Heart right ventricle (tissue), 16 donors: ENCODE results near the gene VWC2. TPM values are rescaled to one million over a fixed set of nuclear protein-coding genes. Genes with fewer than 3 reads are reported as not detected.
A peak's percentile ranks its signal among the peaks of the same experiment; 100 is the strongest.

Experiments used
- ATAC-seq, 8 donors: fragments of 200-7000 bp; cut with Tn5 transposase; one replicate each; pipeline ENCODE4 v1.9.1; 2020; ENCODE audit warnings: mild to moderate bottlenecking in 8 of 8, moderate library complexity in 8 of 8, moderate number of reproducible peaks in 1 of 8
- DNase-seq, 2 donors: peaks; one replicate each; pipeline ENCODE4 v3.0.0-alpha.2; 2020
- H3K27ac ChIP-seq, 10 donors: fragments of 200-600 bp; sonication (generic) in 2 of 10; one replicate each; pipeline versions ENCODE4 v1.5.0 to v1.8.0; 2020 to 2022; ENCODE audit warnings: mild to moderate bottlenecking in 3 of 10
- H3K27me3 ChIP-seq, 7 donors: fragments of 200-600 bp; one replicate each; pipeline ENCODE4 v1.8.0; 2021 to 2022; ENCODE audit warnings: mild to moderate bottlenecking in 2 of 7
- H3K36me3 ChIP-seq, 9 donors: fragments of 200-600 bp; sonication (generic) in 1 of 9; one replicate each; pipeline versions ENCODE4 v1.5.0 to v1.8.0; 2020 to 2022; ENCODE audit warnings: mild to moderate bottlenecking in 2 of 9
- H3K4me1 ChIP-seq, 9 donors: fragments of 200-600 bp; sonication (generic) in 1 of 9; one replicate each; pipeline versions ENCODE4 v1.5.0 to v1.8.0; 2020 to 2022; ENCODE audit warnings: mild to moderate bottlenecking in 4 of 9
- H3K4me3 ChIP-seq, 10 donors: fragments of 200-600 bp; sonication (generic) in 2 of 10; one replicate each; pipeline versions ENCODE4 v1.5.0 to v1.8.0; 2020 to 2022; ENCODE audit warnings: mild to moderate bottlenecking in 7 of 10, moderate library complexity in 2 of 10
- H3K9me3 ChIP-seq, 11 donors: fragments of 200-600 bp in 10 of 11; sonication (generic) in 2 of 11; one replicate each; pipeline versions ENCODE4 v1.5.0 to v1.8.0; 2013 to 2022; ENCODE audit warnings: mild to moderate bottlenecking in 2 of 11, control low read depth in 1 of 11, moderate library complexity in 1 of 11
- CTCF ChIP-seq, 9 donors: fragments of 200-600 bp; sonication (generic) in 2 of 9; IDR thresholded peaks; one replicate each; pipeline versions ENCODE4 v1.5.0 to v1.8.0; 2021 to 2022; ENCODE audit warnings: antibody characterized with exemption in 9 of 9, mild to moderate bottlenecking in 5 of 9, moderate library complexity in 1 of 9
- WGBS, 2 donors: extraction: QIAGEN DNeasy Blood & Tissue Kit; methylation state at CpG; one replicate each; pipeline ENCODE4 v1.1.7; 2013; ENCODE audit warnings: inconsistent platforms in 1 of 2; 5-methylcytosine and 5-hydroxymethylcytosine counted together
- intact Hi-C, 10 donors: fragments of 100-400 bp; cut with DNase I; formaldehyde crosslinking; loops; one replicate each; pipeline versions ENCODE4 v1.11.1 to v1.14.2; 2022
- long read RNA-seq, 3 donors: library from polyadenylated mRNA; unstranded; transcript quantifications; one replicate each; pipeline ENCODE4 v2.0.0, GENCODE V29; 2020 to 2021
- polyA plus RNA-seq, 2 donors: library from polyadenylated mRNA; stranded (reverse); fragments of 200-250 nt; gene quantifications; one replicate each; pipeline ENCODE4 v1.2.3, GENCODE V29; 2013
- total RNA-seq, 10 donors: library from RNA; stranded (reverse); fragmentation: NEBNext Ultra II Directional in 3 of 10; extraction: Animal tissue kit (Norgen Biotek cat#: 25700) in 3 of 10; gene quantifications; one replicate each; pipeline versions ENCODE4 v1.2.1 to v1.2.4, GENCODE V29; 2021 to 2023
- donor health status: Arrhythmogenic right ventricular cardiomyopathy.
- donor health status: ischemic (EF 13 %, LVEDD 7.1; RV severe dilation, severe dysfunction).
- donor health status: healthy with polysubstance abuse.
- donor health status: DM: no; HTN: yes; CAD: no.
- donor health status: DM: no; HTN: no; CAD: no.
- donor health status: ischemic (EF 25% LVEDD 6.9; RV normal size, moderate dysfunction).
- donor health status: ischemic (EF 25% LVEDD 5.7; RV mildly dilated, moderate dysfunction).
- donor health status: healthy.
- donor health status: DM: yes; HTN: yes; CAD: no.
- donor health status: Ischemic cardiomyopathy.
- donor health status: ischemic (EF 35%, LVEDD 5.7; RV mildly dilated, moderate dysfunction).
- donor health status: nonischemic (EF 11% LVEDD 7.7; RV severe dilation, severe dysfunction).
- donor health status: DM: yes; HTN: yes; CAD: no.
- donor health status: PGD.
- donor health status: ischemic (EF 29% LVEDD 5.4; RV normal size, mild dysfunction).
- donor health status: nonischemic (EF 23%, LVEDD 6.1; RV moderate dilation, normal function).

The VWC2 gene
- total RNA-seq (10 to 100 TPM in 1 of 10 donors, 1 to 10 TPM in 9; 3.9 to 12.9 (median 8.9) TPM), polyA plus RNA-seq (1 to 10 TPM; 2.1 to 2.5 TPM)
- long read RNA-seq, donor 1, full-length matches to known transcripts: 9 of 34 reads
- long read RNA-seq, donor 1, partial matches to known transcripts: 13 of 34 reads
- long read RNA-seq, donor 1, other reads (novel, unspliced or antisense): 12 of 34 reads
- long read RNA-seq, donor 2, full-length matches to known transcripts: 20 of 56 reads
- long read RNA-seq, donor 2, partial matches to known transcripts: 21 of 56 reads
- long read RNA-seq, donor 2, other reads (novel, unspliced or antisense): 15 of 56 reads
- long read RNA-seq, donor 3, partial matches to known transcripts: 8 of 13 reads
- long read RNA-seq, donor 3, other reads (novel, unspliced or antisense): 5 of 13 reads

DNA sequence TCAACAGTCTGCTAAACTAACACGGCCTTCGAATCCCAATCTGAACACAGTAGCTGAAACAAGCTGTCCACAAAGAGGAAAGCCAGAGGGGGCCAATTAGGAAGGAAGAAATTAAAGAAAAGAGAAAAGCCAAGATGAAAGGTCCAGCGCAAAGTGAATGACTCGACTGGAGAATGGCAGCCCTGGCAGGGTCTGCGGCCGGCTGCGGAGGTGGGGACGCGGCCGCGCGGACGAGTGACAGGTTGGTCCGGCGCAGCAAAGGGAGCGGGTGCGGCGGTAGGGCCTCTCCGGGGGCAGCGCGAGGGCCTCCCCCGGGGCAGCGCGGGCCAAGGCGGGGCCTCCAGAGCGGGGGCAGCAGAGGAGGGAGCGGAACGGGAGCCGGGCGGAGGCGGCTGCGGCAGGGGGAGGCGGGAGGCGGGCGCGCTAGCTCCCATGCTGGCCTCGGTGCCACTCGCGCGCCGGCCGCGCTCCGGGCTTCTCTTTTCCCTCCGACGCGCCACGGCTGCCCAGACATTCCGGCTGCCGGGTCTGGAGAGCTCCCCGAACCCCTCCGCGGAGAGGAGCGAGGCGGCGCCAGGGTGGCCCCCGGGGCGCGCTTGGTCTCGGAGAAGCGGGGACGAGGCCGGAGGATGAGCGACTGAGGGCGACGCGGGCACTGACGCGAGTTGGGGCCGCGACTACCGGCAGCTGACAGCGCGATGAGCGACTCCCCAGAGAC, at the start of gene VWC2:
TSS of gene VWC2 (plus strand) at position 421 of the 718 bp plus-strand sequence. CDS start 1,798 bp downstream, outside the sequence.
- DNase-seq: peak; percentile 41 to 63
- WGBS, 2 donors: 1% methylated on average over 64 to 74 of the region's 75 CpGs
- Histone ChIP-seq H3K27me3 (peaks cover 0 to 73% (median 35%) of the 10 kb centered on the region in 7 donors), H3K9me3 (no peaks in the 10 kb centered on the region), H3K4me1 (peaks cover 0 to 53% (median 21%) of the 10 kb centered on the region in 9 donors), H3K36me3 (no peaks in the 10 kb centered on the region), H3K27ac (peak within 1 kb of the TSS; percentile 67 to 96 (median 84)), H3K4me3 (peak within 1 kb of the TSS; percentile 45 to 72 (median 60))
- ATAC-seq: peak; percentile 65 to 86 (median 74)
- no peak for TF ChIP-seq CTCF (IDR thresholded peaks at IDR 0.05)
- intact Hi-C loops: loop anchor here in 3 of 10 donors (2.0 to 10.0 kb wide), 3 partner anchors 57 to 141 kb away; no protein-coding TSS in a partner anchor

- H3K27ac ChIP-seq: no peak overlapping the region
- TF ChIP-seq CTCF (IDR thresholded peaks at IDR 0.05): no peak
- no peaks in the 10 kb centered on the region for H3K9me3 ChIP-seq
- no peak for ATAC-seq
- no peaks in the 10 kb centered on the region for H3K36me3 ChIP-seq
- no peak overlapping the region for H3K4me3 ChIP-seq
- H3K27me3 ChIP-seq: no peaks in the 10 kb centered on the region
- intact Hi-C loops: no loop called here
- H3K4me1 ChIP-seq: no peaks in the 10 kb centered on the region
- no peak for DNase-seq
These were observed 49.4 kb upstream of the VWC2 start for GRCh38 chr7:49724071-49724470.

- no peak overlapping the region for H3K4me3 ChIP-seq
- WGBS, 2 donors: 48 to 76% methylated on average over 2 of the region's 2 CpGs
- intact Hi-C loops: no loop called here
- no peaks in the 10 kb centered on the region for H3K9me3 ChIP-seq
- no peak overlapping the region for H3K27ac ChIP-seq
- TF ChIP-seq CTCF (IDR thresholded peaks at IDR 0.05): no peak
- H3K27me3 ChIP-seq: no peaks in the 10 kb centered on the region
- H3K4me1 ChIP-seq: no peaks in the 10 kb centered on the region
- no peaks in the 10 kb centered on the region for H3K36me3 ChIP-seq
- ATAC-seq (no peak), DNase-seq (no peak)
These were observed 41.6 kb upstream of the VWC2 start for GRCh38 chr7:49731836-49732235.

DNA sequence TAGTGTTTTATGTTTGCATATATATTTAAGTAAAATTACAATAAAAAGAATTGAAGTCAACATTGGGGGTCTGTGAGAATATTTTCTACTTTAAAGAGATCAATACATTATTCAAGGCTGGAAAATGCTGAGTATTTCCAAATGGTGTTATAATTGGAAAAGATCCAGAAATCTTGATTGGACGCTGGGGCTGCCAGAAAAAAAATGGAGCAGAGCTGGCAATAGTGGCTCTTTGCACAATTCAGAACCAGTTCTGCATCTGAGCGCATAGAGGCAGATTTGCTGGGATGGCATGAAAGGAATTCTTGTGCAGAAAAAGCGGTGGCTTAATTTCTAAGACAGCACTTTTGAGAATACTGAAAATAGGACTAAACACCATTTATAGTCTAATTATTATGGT, 10.8 kb upstream of the VWC2 start:
- TF ChIP-seq CTCF (IDR thresholded peaks at IDR 0.05): no peak
- H3K27me3 ChIP-seq: no peaks in the 10 kb centered on the region
- no peak overlapping the region for H3K27ac ChIP-seq
- no peaks in the 10 kb centered on the region for H3K36me3 ChIP-seq
- 62 to 70% methylated on average over 3 of the region's 3 CpGs for WGBS, 2 donors
- ATAC-seq (no peak), DNase-seq (no peak)
- peaks cover 0 to 3% (median 0%) of the 10 kb centered on the region in 11 donors for H3K9me3 ChIP-seq
- intact Hi-C loops: loop anchor here in 1 of 10 donors (10.0 kb wide), 1 partner anchor 278 kb away; no protein-coding TSS in a partner anchor
- no peaks in the 10 kb centered on the region for H3K4me1 ChIP-seq
- no peak overlapping the region for H3K4me3 ChIP-seq
